ENCODE measurements around the gene FYN. TPM values are rescaled to one million over a fixed set of nuclear protein-coding genes. Genes with fewer than 3 reads are reported as not detected.

FYN gene
- total and polyA plus RNA-seq, 4 donors, result 11.2 to 28.3 (median 19.7) TPM

DNA sequence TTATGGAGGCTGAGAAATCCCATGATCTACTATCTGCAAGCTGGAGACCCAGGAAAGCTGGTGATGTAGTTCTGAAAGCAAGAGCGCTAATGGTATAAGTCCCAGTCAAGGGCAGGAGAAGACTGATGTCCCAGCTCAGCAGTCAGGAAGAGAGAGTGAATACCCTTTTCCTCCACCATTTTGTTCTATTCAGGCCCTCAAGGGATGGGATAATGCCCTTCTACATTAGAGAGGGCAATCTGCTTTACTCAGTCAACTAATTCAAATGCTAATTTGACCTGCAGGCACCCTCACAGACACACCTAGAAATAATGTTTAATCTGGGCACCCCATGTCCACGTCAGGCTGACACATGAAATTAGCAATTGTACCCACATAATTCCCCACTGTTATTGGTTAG, 10.8 kb upstream of the FYN start:
- Histone ChIP-seq H3K9me3 (ENCODE audit: control insufficient read depth in 4 of 4, low read length in 3 of 4) (no peaks in the 10 kb centered on the region), H3K9ac (ENCODE audit: low read depth in 1 of 2, low read length in 2 of 2) (no peak overlapping the region), H3K27ac (ENCODE audit: low read depth in 1 of 2, low read length in 2 of 2) (no peak overlapping the region), H3K36me3 (ENCODE audit: control insufficient read depth in 4 of 4, insufficient read depth in 3 of 4, low read depth in 1 of 4, low read length in 3 of 4) (no peaks in the 10 kb centered on the region), H3K4me1 (ENCODE audit: control insufficient read depth in 4 of 4, insufficient read depth in 4 of 4, low read length in 3 of 4) (no peaks in the 10 kb centered on the region), H3K4me3 (ENCODE audit: low read depth in 1 of 3, low read length in 3 of 3) (no peak overlapping the region), H3K27me3 (ENCODE audit: control insufficient read depth in 4 of 4, insufficient read depth in 4 of 4, low read length in 3 of 4) (no peaks in the 10 kb centered on the region)
- WGBS, result 90% methylated on average over 2 of the region's 2 CpGs
- no peak for TF ChIP-seq GABPA (IDR thresholded peaks at IDR 0.05 in 1 of 2, conservative IDR thresholded peaks at IDR 0.05 in 1 of 2)
- TF ChIP-seq FOXA2 (IDR thresholded peaks at IDR 0.05), result no peak
- TF ChIP-seq NR2F2 (IDR thresholded peaks at IDR 0.05), result no peak
- TF ChIP-seq HNF4A (conservative IDR thresholded peaks at IDR 0.05), result no peak
- TF ChIP-seq FOXA1 (IDR thresholded peaks at IDR 0.05), result no peak
- TF ChIP-seq, protein P1, sequence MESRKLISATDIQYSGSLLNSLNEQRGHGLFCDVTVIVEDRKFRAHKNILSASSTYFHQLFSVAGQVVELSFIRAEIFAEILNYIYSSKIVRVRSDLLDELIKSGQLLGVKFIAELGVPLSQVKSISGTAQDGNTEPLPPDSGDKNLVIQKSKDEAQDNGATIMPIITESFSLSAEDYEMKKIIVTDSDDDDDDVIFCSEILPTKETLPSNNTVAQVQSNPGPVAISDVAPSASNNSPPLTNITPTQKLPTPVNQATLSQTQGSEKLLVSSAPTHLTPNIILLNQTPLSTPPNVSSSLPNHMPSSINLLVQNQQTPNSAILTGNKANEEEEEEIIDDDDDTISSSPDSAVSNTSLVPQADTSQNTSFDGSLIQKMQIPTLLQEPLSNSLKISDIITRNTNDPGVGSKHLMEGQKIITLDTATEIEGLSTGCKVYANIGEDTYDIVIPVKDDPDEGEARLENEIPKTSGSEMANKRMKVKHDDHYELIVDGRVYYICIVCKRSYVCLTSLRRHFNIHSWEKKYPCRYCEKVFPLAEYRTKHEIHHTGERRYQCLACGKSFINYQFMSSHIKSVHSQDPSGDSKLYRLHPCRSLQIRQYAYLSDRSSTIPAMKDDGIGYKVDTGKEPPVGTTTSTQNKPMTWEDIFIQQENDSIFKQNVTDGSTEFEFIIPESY (IDR thresholded peaks at IDR 0.05), result no peak
- no peak for TF ChIP-seq HNF4G (IDR thresholded peaks at IDR 0.05)
- TF ChIP-seq JUND (IDR thresholded peaks at IDR 0.05), result no peak
- no peak for TF ChIP-seq RAD21 (IDR thresholded peaks at IDR 0.05)
- TF ChIP-seq YY1 (IDR thresholded peaks at IDR 0.05), result no peak
- no peak for DNase-seq (ENCODE audit: low spot score)

DNA sequence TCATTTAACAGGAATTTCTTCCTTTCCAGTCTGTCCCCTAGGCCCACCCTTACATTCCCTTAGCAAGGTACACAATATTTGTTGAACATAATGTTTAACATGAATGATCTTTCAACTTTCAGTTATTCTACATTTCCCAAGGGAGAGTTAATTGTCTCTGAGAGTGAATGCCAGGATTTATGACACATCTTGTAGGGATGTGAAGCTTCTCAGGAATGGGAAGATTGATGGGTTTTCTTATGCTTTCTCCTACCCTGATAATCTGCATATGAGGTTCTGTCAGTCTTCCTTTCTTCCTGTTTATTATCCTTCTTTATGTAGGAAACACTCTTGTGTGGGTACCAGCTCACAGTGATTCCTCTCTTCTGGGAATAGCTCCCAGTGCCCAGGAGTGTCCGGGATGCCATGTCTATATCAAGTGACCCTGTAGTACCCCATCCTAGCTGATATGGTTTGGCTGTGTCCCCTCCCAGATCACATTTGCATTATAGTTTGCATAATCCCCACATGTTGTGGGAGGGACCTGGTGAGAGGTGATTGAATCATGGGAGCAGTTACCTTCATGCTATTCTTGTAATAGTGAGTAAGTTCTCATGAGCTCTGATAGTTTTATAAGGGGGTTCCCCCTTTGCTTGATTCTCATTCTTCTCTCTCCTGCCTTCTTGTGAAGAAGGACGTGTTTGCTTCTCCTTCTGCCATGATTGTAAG, 7.1 kb upstream of the FYN start:
- Histone ChIP-seq H3K27ac (ENCODE audit: low read depth in 1 of 2, low read length in 2 of 2) (no peak overlapping the region), H3K4me1 (ENCODE audit: control insufficient read depth in 4 of 4, insufficient read depth in 4 of 4, low read length in 3 of 4) (no peaks in the 10 kb centered on the region), H3K36me3 (ENCODE audit: control insufficient read depth in 4 of 4, insufficient read depth in 3 of 4, low read depth in 1 of 4, low read length in 3 of 4) (no peaks in the 10 kb centered on the region), H3K9ac (ENCODE audit: low read depth in 1 of 2, low read length in 2 of 2) (no peak overlapping the region), H3K27me3 (ENCODE audit: control insufficient read depth in 4 of 4, insufficient read depth in 4 of 4, low read length in 3 of 4) (no peaks in the 10 kb centered on the region), H3K9me3 (ENCODE audit: control insufficient read depth in 4 of 4, low read length in 3 of 4) (no peaks in the 10 kb centered on the region), H3K4me3 (ENCODE audit: low read depth in 1 of 3, low read length in 3 of 3) (no peak overlapping the region)
- TF ChIP-seq, protein P1 (IDR thresholded peaks at IDR 0.05), result no peak
- TF ChIP-seq GABPA (IDR thresholded peaks at IDR 0.05 in 1 of 2, conservative IDR thresholded peaks at IDR 0.05 in 1 of 2), result no peak
- no peak for TF ChIP-seq RXRA (IDR thresholded peaks at IDR 0.05)
- TF ChIP-seq FOXA1 (IDR thresholded peaks at IDR 0.05), result no peak
- no peak for TF ChIP-seq JUND (IDR thresholded peaks at IDR 0.05)
- TF ChIP-seq FOXA2 (IDR thresholded peaks at IDR 0.05), result no peak
- TF ChIP-seq, protein P2, sequence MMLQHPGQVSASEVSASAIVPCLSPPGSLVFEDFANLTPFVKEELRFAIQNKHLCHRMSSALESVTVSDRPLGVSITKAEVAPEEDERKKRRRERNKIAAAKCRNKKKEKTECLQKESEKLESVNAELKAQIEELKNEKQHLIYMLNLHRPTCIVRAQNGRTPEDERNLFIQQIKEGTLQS (IDR thresholded peaks at IDR 0.05), result no peak
- TF ChIP-seq, protein P3, sequence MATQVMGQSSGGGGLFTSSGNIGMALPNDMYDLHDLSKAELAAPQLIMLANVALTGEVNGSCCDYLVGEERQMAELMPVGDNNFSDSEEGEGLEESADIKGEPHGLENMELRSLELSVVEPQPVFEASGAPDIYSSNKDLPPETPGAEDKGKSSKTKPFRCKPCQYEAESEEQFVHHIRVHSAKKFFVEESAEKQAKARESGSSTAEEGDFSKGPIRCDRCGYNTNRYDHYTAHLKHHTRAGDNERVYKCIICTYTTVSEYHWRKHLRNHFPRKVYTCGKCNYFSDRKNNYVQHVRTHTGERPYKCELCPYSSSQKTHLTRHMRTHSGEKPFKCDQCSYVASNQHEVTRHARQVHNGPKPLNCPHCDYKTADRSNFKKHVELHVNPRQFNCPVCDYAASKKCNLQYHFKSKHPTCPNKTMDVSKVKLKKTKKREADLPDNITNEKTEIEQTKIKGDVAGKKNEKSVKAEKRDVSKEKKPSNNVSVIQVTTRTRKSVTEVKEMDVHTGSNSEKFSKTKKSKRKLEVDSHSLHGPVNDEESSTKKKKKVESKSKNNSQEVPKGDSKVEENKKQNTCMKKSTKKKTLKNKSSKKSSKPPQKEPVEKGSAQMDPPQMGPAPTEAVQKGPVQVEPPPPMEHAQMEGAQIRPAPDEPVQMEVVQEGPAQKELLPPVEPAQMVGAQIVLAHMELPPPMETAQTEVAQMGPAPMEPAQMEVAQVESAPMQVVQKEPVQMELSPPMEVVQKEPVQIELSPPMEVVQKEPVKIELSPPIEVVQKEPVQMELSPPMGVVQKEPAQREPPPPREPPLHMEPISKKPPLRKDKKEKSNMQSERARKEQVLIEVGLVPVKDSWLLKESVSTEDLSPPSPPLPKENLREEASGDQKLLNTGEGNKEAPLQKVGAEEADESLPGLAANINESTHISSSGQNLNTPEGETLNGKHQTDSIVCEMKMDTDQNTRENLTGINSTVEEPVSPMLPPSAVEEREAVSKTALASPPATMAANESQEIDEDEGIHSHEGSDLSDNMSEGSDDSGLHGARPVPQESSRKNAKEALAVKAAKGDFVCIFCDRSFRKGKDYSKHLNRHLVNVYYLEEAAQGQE (IDR thresholded peaks at IDR 0.05), result no peak
- no peak for TF ChIP-seq NR2F2 (IDR thresholded peaks at IDR 0.05)
- TF ChIP-seq RAD21 (IDR thresholded peaks at IDR 0.05), result no peak
- no peak for TF ChIP-seq HNF4G (IDR thresholded peaks at IDR 0.05)
- TF ChIP-seq, protein P4, sequence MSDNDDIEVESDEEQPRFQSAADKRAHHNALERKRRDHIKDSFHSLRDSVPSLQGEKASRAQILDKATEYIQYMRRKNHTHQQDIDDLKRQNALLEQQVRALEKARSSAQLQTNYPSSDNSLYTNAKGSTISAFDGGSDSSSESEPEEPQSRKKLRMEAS (IDR thresholded peaks at IDR 0.05), result no peak
- no peak for TF ChIP-seq EGR1 (IDR thresholded peaks at IDR 0.05; ENCODE audit: low read depth in 2 of 2)
- no peak for TF ChIP-seq SP1 (IDR thresholded peaks at IDR 0.05)
- DNase-seq (ENCODE audit: low spot score), result no peak
- WGBS, result 79% methylated on average over 2 of the region's 2 CpGs
